IPS-18a (cell line): Measurements from ENCODE around the gene RSRC2.

Source experiments
- H3K27ac ChIP-seq: one replicate; pipeline ENCODE4 v1.5.1; 2013; ENCODE audit warnings: low read length
- H3K27me3 ChIP-seq: one replicate; pipeline ENCODE4 v1.6.1; 2013; ENCODE audit warnings: mild to moderate bottlenecking, low read length; ENCODE audit not compliant: control insufficient read depth, insufficient read depth
- H3K36me3 ChIP-seq: one replicate; pipeline ENCODE4 v1.6.1; 2013; ENCODE audit warnings: low read depth, low read length; ENCODE audit not compliant: control insufficient read depth
- H3K4me1 ChIP-seq: one replicate; pipeline ENCODE4 v1.6.1; 2013; ENCODE audit warnings: low read depth, low read length; ENCODE audit not compliant: control insufficient read depth
- H3K4me3 ChIP-seq: one replicate; pipeline ENCODE4 v1.5.1; 2013; ENCODE audit warnings: low read length
- H3K9ac ChIP-seq: one replicate; pipeline ENCODE4 v1.6.1; 2013; ENCODE audit warnings: mild to moderate bottlenecking, low read length, moderate library complexity
- H3K9me3 ChIP-seq: one replicate; pipeline ENCODE4 v1.6.1; 2013; ENCODE audit warnings: low read depth, low read length; ENCODE audit not compliant: control insufficient read depth

The RSRC2 gene

DNA sequence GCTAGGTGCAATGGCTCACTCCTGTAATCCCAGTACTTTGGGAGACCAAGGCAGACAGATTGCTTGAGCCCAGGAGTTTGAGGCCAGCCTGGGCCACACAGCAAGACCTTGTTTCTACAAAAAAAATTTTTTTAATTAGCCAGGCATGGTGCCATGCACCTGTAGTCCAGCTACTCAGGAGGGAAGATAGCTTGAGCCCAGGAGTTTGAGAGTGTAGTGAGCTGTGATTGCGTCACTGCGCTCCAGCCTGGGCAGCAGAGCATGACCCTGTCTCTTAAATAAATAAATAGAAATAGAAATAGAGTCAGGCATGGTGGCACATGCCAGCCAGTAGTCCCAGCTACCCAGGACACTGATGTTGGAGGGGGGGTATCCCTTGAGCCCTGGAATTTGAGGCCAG, 67.5 kb downstream of the RSRC2 start:
- Histone ChIP-seq H3K27me3 (no peaks in the 10 kb centered on the region), H3K4me1 (no peaks in the 10 kb centered on the region), H3K4me3 (no peak overlapping the region)

DNA sequence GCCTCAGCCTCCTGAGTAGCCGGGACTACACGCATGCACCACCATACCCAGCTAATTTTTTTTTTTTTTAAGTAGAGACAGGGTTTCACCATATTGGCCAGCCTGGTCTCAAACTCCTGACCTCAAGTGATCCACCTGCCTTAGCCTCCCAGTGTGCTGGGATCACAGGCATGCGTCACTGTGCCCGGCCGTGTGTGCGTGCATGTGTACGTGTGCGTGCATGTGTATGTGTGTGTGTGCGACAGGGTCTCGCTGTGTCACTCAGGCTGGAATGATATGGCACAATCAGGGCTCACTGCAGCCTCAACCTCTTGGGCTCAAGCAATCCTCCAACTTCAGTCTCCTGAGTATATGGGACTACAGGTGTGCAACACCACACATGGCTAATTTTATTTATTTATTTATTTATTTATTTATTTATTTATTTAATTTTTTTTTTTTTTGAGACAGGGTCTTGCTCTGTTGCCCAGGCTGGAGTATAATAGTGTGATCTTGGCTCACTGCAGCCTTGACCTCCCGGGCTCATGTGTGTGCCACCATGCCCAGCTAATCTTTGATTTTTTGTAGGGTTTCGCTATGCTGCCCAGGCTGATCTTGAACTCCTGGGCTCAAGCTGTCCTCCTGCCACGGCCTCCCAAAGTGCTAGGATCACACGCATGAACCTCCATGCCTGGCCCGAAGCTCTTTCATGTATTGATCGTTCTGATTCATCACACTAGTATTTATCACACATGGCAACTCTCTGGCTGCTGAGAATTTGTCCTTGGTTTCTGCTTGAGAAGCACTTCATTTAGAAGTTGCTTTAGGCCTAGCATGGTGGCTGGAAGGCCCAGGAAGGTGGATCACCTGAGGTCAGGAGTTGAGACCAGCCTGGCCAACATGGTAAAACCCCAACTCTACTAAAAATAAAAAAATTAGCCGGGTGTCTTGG, 68.4 kb downstream of the RSRC2 start:
- Histone ChIP-seq H3K9me3 (no peaks in the 10 kb centered on the region), H3K4me3 (no peak overlapping the region), H3K36me3 (no peaks in the 10 kb centered on the region), H3K9ac (no peak overlapping the region), H3K27me3 (no peaks in the 10 kb centered on the region), H3K27ac (no peak overlapping the region), H3K4me1 (no peaks in the 10 kb centered on the region)

More for the DNA sequence above, 67.5 kb downstream of the RSRC2 start:
- Histone ChIP-seq H3K9me3 (no peaks in the 10 kb centered on the region), H3K9ac (no peak overlapping the region), H3K27ac (no peak overlapping the region), H3K36me3 (no peaks in the 10 kb centered on the region)

DNA sequence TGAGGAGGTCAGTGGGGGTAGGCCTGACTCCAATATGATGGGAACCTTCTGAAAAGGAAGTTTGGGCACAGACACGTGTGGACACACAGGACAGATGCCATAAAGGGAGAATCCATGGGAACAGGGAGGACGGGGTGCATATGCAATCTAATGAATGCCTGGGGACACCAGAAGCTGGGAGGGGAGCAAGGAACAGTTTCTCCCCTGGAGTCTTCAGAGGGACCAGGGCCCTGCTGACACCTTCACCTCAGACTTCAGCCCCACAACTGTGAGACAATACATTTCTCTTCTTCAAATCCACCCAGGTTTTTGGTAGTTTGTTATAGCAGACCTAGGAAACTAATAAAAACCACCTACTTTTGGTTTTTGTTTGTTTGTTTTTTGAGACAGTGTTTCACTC, 69.1 kb downstream of the RSRC2 start:
- H3K9me3 ChIP-seq, result no peaks in the 10 kb centered on the region
- no peak overlapping the region for H3K27ac ChIP-seq
- no peaks in the 10 kb centered on the region for H3K27me3 ChIP-seq
- H3K36me3 ChIP-seq, result no peaks in the 10 kb centered on the region
- no peak overlapping the region for H3K4me3 ChIP-seq
- H3K9ac ChIP-seq, result no peak overlapping the region
- no peaks in the 10 kb centered on the region for H3K4me1 ChIP-seq

DNA sequence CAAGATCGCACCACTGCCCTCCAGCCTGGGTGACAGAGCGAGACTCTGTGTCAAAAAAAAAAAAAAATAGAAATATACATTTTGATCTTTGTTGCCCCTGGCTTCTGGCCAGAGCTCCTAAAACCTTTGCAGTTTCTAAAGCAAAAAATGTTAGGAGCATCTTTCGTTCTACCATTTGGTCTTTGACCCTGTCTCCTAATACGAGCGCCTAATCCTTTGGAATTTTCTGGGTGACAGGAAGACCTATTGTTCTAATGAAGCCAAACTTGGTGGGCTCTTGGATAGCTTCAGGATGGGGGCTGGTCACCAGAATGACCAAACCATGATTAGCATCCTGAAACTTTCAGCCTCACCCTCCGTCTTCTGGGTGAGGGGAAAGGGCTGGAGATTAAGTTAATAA, 72.0 kb downstream of the RSRC2 start:
- no peaks in the 10 kb centered on the region for H3K27me3 ChIP-seq
- H3K27ac ChIP-seq, result no peak overlapping the region
- H3K4me3 ChIP-seq, result no peak overlapping the region
- H3K4me1 ChIP-seq, result no peaks in the 10 kb centered on the region
- H3K9ac ChIP-seq, result no peak overlapping the region
- no peaks in the 10 kb centered on the region for H3K9me3 ChIP-seq
- no peaks in the 10 kb centered on the region for H3K36me3 ChIP-seq

DNA sequence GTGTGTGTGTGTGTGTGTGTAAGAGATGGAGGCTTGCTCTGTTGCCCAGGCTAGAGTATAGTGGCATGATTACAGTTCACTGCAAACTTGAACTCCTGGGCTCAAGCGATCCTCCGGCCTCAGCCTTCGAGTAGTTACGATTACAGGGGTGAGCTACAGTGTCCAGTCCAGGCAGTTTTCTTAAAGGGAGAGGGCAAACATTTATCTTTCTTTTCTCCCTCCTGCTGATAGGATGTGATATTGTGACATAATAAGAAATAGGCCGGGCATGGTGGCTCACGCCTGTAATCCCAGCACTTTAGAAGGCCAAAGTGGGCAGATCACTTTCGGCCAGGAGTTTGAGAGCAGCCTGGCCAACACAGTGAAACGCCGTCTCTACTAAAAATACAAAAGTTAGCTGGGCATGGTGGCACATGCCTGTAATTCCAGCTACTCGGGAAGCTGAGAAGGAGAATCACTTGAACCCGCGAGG, 72.5 kb downstream of the RSRC2 start:
- no peaks in the 10 kb centered on the region for H3K27me3 ChIP-seq
- H3K9ac ChIP-seq, result no peak overlapping the region
- no peak overlapping the region for H3K27ac ChIP-seq
- no peaks in the 10 kb centered on the region for H3K9me3 ChIP-seq
- no peaks in the 10 kb centered on the region for H3K36me3 ChIP-seq
- H3K4me1 ChIP-seq, result no peaks in the 10 kb centered on the region
- H3K4me3 ChIP-seq, result no peak overlapping the region
